Hepatocyte (in vitro differentiated cells): Measurements from ENCODE around the gene NT5C2. TPM values are rescaled to one million over a fixed set of nuclear protein-coding genes. Genes with fewer than 3 reads are reported as not detected.

Experiments
- DNase-seq: peaks from one replicate; pipeline ENCODE4 v3.0.0-alpha.2; 2016; ENCODE audit warnings: low spot score
- H2AFZ ChIP-seq: fragments of 200-600 bp; sonication (generic); 2 replicates; pipeline ENCODE4 v1.6.0; 2016; ENCODE audit warnings: antibody characterized with exemption, mild to moderate bottlenecking
- H3K27ac ChIP-seq: fragments of 200-600 bp; sonication (generic); 2 replicates; pipeline ENCODE4 v1.5.1; 2016; ENCODE audit warnings: mild to moderate bottlenecking
- H3K27me3 ChIP-seq: fragments of 200-600 bp; sonication (generic); 2 replicates; pipeline ENCODE4 v1.6.1; 2016
- H3K36me3 ChIP-seq: fragments of 200-600 bp; sonication (generic); replicated peaks from 2 replicates; pipeline ENCODE4 v1.5.1; 2016; ENCODE audit warnings: low read depth; ENCODE audit not compliant: insufficient read depth
- H3K4me1 ChIP-seq: fragments of 200-600 bp; sonication (generic); 2 replicates; pipeline ENCODE4 v1.5.1; 2016; ENCODE audit warnings: mild to moderate bottlenecking, moderate library complexity; ENCODE audit not compliant: insufficient read depth
- H3K4me2 ChIP-seq: fragments of 200-600 bp; sonication (generic); 2 replicates; pipeline ENCODE4 v1.6.0; 2016
- H3K4me3 ChIP-seq: fragments of 200-600 bp; sonication (generic); 2 replicates; pipeline ENCODE4 v1.5.1; 2016; ENCODE audit warnings: mild to moderate bottlenecking
- H3K79me2 ChIP-seq: fragments of 200-600 bp; sonication (generic); 2 replicates; pipeline ENCODE4 v1.6.0; 2017; ENCODE audit warnings: mild to moderate bottlenecking
- H3K9me2 ChIP-seq: fragments of 200-600 bp; sonication (generic); replicated peaks from 2 replicates; pipeline ENCODE4 v1.6.0; 2017; ENCODE audit warnings: mild to moderate bottlenecking; ENCODE audit not compliant: insufficient read depth
- H3K9me3 ChIP-seq: fragments of 200-600 bp; sonication (generic); 2 replicates; pipeline ENCODE4 v1.5.1; 2016; ENCODE audit warnings: low read depth, mild to moderate bottlenecking
- H4K20me1 ChIP-seq: fragments of 200-600 bp; sonication (generic); 2 replicates; pipeline ENCODE4 v1.6.0; 2016; ENCODE audit warnings: mild to moderate bottlenecking; ENCODE audit not compliant: insufficient read depth, poor library complexity, severe bottlenecking
- CTCF ChIP-seq: fragments of 200-600 bp; sonication (generic); IDR thresholded peaks from 2 replicates; pipeline ENCODE4 v1.5.1; 2016; ENCODE audit warnings: antibody characterized with exemption, mild to moderate bottlenecking; ENCODE audit not compliant: poor library complexity
- EZH2 ChIP-seq: fragments of 200-600 bp; sonication (generic); IDR thresholded peaks from 2 replicates; pipeline ENCODE4 v1.6.1; 2016; ENCODE audit warnings: antibody characterized with exemption, mild to moderate bottlenecking, borderline replicate concordance
- EZH2phosphoT487 ChIP-seq: fragments of 200-600 bp; sonication (generic); IDR thresholded peaks from one replicate; pipeline ENCODE4 v1.6.1; 2018; ENCODE audit warnings: antibody characterized with exemption, mild to moderate bottlenecking, low read depth, moderate library complexity; ENCODE audit not compliant: unreplicated experiment, severe bottlenecking
- WGBS: methylation state at CpG from one replicate; pipeline ENCODE4 v1.1.6; 2016; ENCODE audit warnings: low lambda C conversion rate; ENCODE audit errors: missing lambda C conversion rate; 5-methylcytosine and 5-hydroxymethylcytosine counted together
- polyA plus RNA-seq: library from polyadenylated mRNA; unstranded; fragments of >200 nt; fragmentation: Nextera tagmentation; extraction: Ambion mirVana; gene quantifications from 2 replicates; pipeline ENCODE4 v1.2.1, GENCODE V29; 2016
- total RNA-seq: library from RNA; depleted of rRNA; stranded (reverse); fragments of >200 nt; gene quantifications from 2 replicates; pipeline ENCODE4 v1.2.3, GENCODE V29; 2014

The NT5C2 gene
- total and polyA plus RNA-seq, 2 experiments from 2014 or later: 50.7 to 52.0 TPM

- Histone ChIP-seq H3K27me3 (no peaks in the 10 kb centered on the region), H3K4me2 (no peak overlapping the region), H4K20me1 (no peaks in the 10 kb centered on the region), H3K79me2 (peaks cover 27% of the 10 kb centered on the region), H3K27ac (no peak overlapping the region), H3K36me3 (no peaks in the 10 kb centered on the region), H3K9me2 (no peaks in the 10 kb centered on the region), H3K4me1 (peaks cover 18% of the 10 kb centered on the region), H2AFZ (no peak overlapping the region), H3K4me3 (no peak overlapping the region), H3K9me3 (no peaks in the 10 kb centered on the region)
- DNase-seq: no peak
- no peak for TF ChIP-seq EZH2phosphoT487
- no peak for TF ChIP-seq EZH2
- TF ChIP-seq CTCF: no peak
- WGBS: 98% methylated on average over 2 of the region's 2 CpGs
These were observed 83.3 kb downstream of the NT5C2 start for GRCh38 chr10:103109821-103110220.

- no peaks in the 10 kb centered on the region for H3K27me3 ChIP-seq
- H2AFZ ChIP-seq: no peak overlapping the region
- no peaks in the 10 kb centered on the region for H3K9me2 ChIP-seq
- H3K4me3 ChIP-seq: no peak overlapping the region
- DNase-seq: no peak
- no peaks in the 10 kb centered on the region for H3K36me3 ChIP-seq
- no peak overlapping the region for H3K4me2 ChIP-seq
- peaks cover 10% of the 10 kb centered on the region for H3K4me1 ChIP-seq
- H3K27ac ChIP-seq: no peak overlapping the region
- no peaks in the 10 kb centered on the region for H3K9me3 ChIP-seq
- TF ChIP-seq CTCF (no peak), EZH2 (no peak), EZH2phosphoT487 (no peak)
- H4K20me1 ChIP-seq: no peaks in the 10 kb centered on the region
- H3K79me2 ChIP-seq: peaks cover 21% of the 10 kb centered on the region
These were observed 86.5 kb downstream of the NT5C2 start for GRCh38 chr10:103106539-103106938.

DNA sequence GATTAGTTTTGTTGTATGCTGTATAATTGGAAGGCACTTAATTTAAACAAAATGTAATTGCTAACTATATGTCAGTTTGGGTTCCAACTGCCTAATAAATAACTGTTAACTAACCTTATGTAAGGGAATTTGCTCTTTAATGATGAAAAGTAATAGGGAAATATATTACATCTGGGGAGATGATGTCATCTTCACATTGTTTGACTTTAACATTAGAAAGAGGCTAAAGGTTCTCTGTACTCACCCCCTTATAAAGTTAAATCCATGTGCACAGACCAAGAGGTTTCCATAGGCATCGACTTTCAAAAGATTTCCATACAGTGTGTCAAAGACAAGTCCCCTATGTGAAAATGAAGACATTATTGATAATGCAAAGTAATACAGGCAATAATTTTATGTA lies 87.6 kb downstream of the NT5C2 start:
- H3K79me2 ChIP-seq: peaks cover 21% of the 10 kb centered on the region
- no peaks in the 10 kb centered on the region for H3K9me2 ChIP-seq
- H3K9me3 ChIP-seq: no peaks in the 10 kb centered on the region
- no peak overlapping the region for H3K4me2 ChIP-seq
- DNase-seq: no peak
- H3K27me3 ChIP-seq: no peaks in the 10 kb centered on the region
- H3K36me3 ChIP-seq: no peaks in the 10 kb centered on the region
- no peaks in the 10 kb centered on the region for H3K4me1 ChIP-seq
- no peak overlapping the region for H2AFZ ChIP-seq
- H4K20me1 ChIP-seq: no peaks in the 10 kb centered on the region
- TF ChIP-seq EZH2phosphoT487: no peak
- no peak for TF ChIP-seq EZH2
- no peak for TF ChIP-seq CTCF
- H3K27ac ChIP-seq: no peak overlapping the region
- no peak overlapping the region for H3K4me3 ChIP-seq
- 90% methylated on average over 1 of the region's 1 CpG for WGBS

- no peak overlapping the region for H3K4me2 ChIP-seq
- DNase-seq: no peak
- H3K9me3 ChIP-seq: no peaks in the 10 kb centered on the region
- no peak overlapping the region for H3K27ac ChIP-seq
- no peaks in the 10 kb centered on the region for H3K36me3 ChIP-seq
- no peaks in the 10 kb centered on the region for H3K27me3 ChIP-seq
- H3K4me1 ChIP-seq: no peaks in the 10 kb centered on the region
- no peak for TF ChIP-seq EZH2phosphoT487
- TF ChIP-seq EZH2: no peak
- no peak for TF ChIP-seq CTCF
- H3K9me2 ChIP-seq: no peaks in the 10 kb centered on the region
- no peak overlapping the region for H3K4me3 ChIP-seq
- 45% methylated on average over 2 of the region's 2 CpGs for WGBS
- peaks cover 13% of the 10 kb centered on the region for H3K79me2 ChIP-seq
- no peaks in the 10 kb centered on the region for H4K20me1 ChIP-seq
- H2AFZ ChIP-seq: no peak overlapping the region
These were observed 88.4 kb downstream of the NT5C2 start for GRCh38 chr10:103104721-103105120.
